Measurements from ENCODE around the gene ISCU. TPM values are rescaled to one million over a fixed set of nuclear protein-coding genes. Genes with fewer than 3 reads are reported as not detected.
"Not testable (repeated sequence)": the region's sequence is repeated elsewhere in the genome, so short reads cannot be mapped to it uniquely, and the experiment has no call there.

The ISCU gene
- total RNA-seq, 1 donor from 2014 or later, result 484 TPM

DNA sequence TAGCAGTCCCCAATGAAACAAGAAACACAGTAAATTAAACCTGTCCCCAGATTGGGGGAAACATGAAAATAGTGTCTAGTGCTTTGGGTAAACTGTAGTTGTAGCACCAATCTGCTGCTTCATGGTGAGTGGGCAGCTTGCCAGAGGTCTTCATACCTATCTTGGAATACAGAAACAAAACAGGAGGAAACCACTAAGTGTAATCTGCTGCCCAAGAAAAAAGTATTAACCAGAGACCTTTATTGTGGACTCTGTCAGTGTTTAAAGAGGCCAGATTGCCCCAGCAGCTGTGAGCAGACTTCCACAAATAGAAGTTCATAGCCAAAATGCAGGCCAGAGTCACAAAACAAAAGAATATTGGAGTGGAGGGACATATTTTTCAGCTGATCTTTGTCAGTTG lies 2.3 kb downstream of the ISCU start:
- ATAC-seq (ENCODE audit: poor library complexity), result no peak

GRCh38 chr12:108565146-108565545 lies 2.8 kb downstream of the ISCU start:
- no peak for DNase-seq
- no peak for ATAC-seq (ENCODE audit: poor library complexity)
- intact Hi-C loops (cut with DNase I), result loop anchor here (2.0 to 10.0 kb wide), 2 partner anchors 54 to 390 kb away; no protein-coding TSS in a partner anchor

More for the DNA sequence above, 2.3 kb downstream of the ISCU start:
- DNase-seq, result no peak
- intact Hi-C loops (cut with DNase I), result loop anchor here (2.0 to 10.0 kb wide), 4 partner anchors 54 to 528 kb away; partner anchors contain the start of gene ALKBH2

GRCh38 chr12:108565976-108566375 lies 3.6 kb downstream of the ISCU start:
- peak; percentile 10 for ATAC-seq (ENCODE audit: poor library complexity)
- intact Hi-C loops (cut with DNase I), result loop anchor here (2.0 to 10.0 kb wide), 2 partner anchors 53 to 389 kb away; no protein-coding TSS in a partner anchor
- peak; percentile 83 for DNase-seq

DNA sequence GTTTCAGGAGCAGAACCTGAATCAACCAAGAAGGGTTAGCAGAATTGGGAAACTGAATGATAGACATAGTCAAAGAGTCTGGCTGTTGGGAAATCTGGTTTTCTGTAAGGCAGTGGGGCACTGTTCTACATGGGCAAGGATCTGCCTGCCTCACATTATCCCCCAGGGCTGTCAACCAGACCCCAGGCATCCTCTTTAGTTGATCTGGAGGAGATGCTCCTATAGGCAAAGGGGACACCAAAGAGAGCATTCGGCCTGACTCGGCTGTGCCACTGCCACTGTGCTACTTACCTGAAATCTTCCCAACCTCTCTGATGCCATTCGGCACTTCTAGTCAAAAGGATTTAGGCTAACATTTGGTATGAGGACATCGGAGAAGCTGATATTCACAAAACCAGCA lies 4.1 kb downstream of the ISCU start:
- intact Hi-C loops (cut with DNase I), result loop anchor here (10.0 kb wide), 1 partner anchor 388 kb away; no protein-coding TSS in a partner anchor
- no peak for DNase-seq
- no peak for ATAC-seq (ENCODE audit: poor library complexity)

DNA sequence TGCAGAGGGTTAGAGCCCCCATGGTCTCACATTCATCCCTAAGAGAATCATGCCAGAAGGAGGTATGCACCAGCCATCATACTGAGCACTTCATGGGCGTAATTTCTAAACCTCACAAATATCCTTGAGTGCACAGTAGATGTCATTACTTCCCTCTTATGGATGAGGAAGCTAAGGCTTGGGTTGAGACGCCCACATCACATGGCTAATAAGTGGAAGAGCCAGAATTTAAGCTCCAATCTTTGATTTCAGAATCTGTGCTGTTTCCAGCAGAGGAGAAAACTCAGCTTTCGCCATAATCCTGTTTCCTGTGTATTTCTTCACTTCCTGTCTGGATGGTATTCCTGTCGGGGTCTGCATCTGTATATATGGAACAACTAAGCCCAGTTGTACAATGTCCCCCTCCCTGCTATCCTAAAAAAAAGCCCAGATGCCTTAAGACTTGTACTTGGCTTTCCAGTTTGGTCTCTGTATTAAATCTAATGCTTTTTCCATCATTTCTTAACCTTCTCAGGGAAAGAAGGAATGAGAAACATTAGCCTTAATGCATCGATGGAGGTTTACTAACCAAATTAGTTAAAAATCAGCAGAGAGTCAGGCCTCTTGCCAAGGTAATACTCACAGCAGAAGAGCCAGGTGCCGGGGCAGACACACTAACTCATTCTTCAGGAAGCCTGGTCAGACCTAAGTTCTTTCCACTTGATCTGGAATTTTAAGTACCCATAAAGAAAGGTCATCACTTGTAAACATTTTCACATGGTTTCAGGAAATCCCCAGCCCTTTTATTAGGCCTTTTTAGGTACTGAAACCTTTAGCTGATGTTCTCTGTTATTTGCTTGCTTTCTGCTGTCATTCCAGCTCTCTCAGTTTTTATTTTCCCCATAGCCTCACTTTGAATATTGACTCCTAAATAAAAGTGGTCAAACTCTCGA lies 5.3 kb downstream of the ISCU start:
- intact Hi-C loops (cut with DNase I), result loop anchor here (10.0 kb wide), 1 partner anchor 387 kb away; no protein-coding TSS in a partner anchor
- DNase-seq (no peak), ATAC-seq (ENCODE audit: poor library complexity) (no peak)

- intact Hi-C loops (cut with DNase I), result loop anchor here (10.0 kb wide), 1 partner anchor 386 kb away; no protein-coding TSS in a partner anchor
- DNase-seq, result no peak
These were observed 6.2 kb downstream of the ISCU start for GRCh38 chr12:108568338-108569154.

GRCh38 chr12:108570743-108571608 lies 8.6 kb downstream of the ISCU start:
- intact Hi-C loops (cut with DNase I), result no loop called here
- ATAC-seq (ENCODE audit: poor library complexity) (no peak), DNase-seq (no peak)

More at GRCh38 chr12:108568338-108569154, 6.2 kb downstream of the ISCU start:
- no peak for ATAC-seq (ENCODE audit: poor library complexity)

- DNase-seq (no peak), ATAC-seq (ENCODE audit: poor library complexity) (no peak)
- intact Hi-C loops (cut with DNase I), result no loop called here
These were observed 9.3 kb downstream of the ISCU start for GRCh38 chr12:108571609-108572165.

DNA sequence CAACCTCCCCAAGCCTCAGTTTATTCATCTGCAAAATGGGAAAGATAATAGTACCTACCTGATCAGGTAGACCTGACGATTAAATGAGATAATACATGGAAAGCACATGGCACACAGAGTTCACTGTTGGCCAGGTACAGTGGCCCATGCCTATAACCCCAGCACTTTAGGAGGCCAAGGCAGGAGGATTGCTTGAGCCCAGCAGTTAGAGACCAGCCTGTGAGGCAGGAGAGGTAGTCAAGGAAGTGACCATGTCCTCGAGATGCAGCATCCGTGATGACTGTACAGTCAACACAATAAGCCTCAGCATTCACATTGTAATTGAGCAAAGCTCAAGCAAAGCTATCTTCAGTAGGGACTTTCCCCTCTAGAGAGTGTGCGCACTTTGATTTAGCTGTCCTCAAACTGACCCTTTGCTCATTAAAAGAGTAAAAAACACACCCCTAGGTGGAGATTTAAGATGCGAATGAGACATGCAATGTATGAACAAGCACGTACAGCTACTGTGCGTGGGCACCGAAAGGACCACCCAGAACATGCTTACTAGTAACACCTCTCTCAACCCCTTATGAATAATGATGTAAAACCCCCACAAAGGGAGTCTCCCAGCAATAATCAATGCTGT lies 9.9 kb downstream of the ISCU start:
- intact Hi-C loops (cut with DNase I), result no loop called here
- ATAC-seq (ENCODE audit: poor library complexity), result no peak
- no peak for DNase-seq

- intact Hi-C loops (cut with DNase I), result no loop called here
- ATAC-seq (ENCODE audit: poor library complexity), result no peak
- no peak for DNase-seq
These were observed 10.9 kb downstream of the ISCU start for GRCh38 chr12:108573317-108573716.

GRCh38 chr12:108574276-108574675 lies 11.9 kb downstream of the ISCU start:
- ATAC-seq (ENCODE audit: poor library complexity); intact Hi-C loops (cut with DNase I); DNase-seq: not testable (repeated sequence)

DNA sequence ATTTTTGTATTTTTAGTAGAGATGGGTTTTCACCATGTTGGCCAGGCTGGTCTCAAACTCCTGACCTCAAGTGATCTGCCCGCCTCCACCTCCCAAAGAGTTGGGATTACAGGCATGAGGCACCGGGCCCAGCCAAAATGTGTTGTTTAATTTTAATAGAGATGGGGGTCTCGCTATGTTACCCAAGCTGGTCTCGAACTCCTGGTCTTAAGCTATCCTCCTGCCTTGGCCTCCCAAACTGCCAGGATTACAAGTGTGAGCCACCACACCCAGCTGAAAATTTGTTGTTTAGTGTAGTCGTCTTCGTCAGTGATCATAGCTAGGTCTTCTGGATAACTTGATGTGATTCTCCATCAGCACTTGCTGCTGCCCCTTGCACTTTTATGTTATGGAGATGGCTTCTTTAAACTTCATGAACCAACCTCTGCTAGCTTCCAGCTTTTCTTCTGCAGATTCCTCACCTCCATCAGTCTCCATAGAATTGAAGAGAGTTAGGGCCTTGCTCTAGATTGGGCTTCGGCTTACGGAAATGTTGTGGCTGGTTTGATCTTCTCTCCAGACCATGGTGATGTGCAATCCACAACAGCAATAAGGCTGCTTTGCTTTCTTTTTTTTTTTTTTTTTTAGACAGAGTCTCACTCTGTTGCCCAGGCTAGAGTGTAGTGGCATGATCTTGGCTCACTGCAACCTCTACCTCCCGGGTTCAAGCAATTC lies 13.0 kb downstream of the ISCU start:
- intact Hi-C loops (cut with DNase I), result no loop called here

DNA sequence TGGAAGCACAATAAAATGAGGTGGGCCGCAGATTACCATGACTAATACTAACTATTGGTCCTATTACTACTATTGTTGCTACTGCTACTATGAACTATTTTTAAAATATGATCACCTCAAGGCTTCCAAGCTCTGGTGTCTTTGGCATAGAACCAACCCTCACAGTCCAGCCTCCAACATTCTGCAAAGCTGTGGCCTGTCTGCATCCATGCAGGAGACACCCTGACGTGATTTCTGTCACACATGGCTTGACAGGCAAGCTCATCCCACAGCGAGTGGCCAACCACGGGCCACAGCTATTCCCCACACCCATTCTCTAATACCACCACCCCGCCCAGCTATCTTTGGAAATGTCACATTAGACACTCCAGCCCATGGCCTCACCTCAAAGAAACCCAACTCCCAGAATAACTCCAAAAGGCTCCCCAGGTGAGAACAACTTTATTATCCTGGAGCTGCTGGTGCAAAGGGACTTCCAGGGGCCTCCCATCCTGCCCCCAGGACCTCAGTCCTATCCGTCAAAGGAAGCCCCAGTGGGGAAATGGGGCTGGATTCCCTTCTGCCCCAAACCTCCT lies 14.4 kb downstream of the ISCU start:
- DNase-seq, result no peak
- intact Hi-C loops (cut with DNase I), result no loop called here
- ATAC-seq (ENCODE audit: poor library complexity), result peak; percentile 35

More for the DNA sequence above, 13.0 kb downstream of the ISCU start:
- ATAC-seq (ENCODE audit: poor library complexity) (no peak), DNase-seq (no peak)

- intact Hi-C loops (cut with DNase I), result no loop called here
- DNase-seq, result no peak
- no peak for ATAC-seq (ENCODE audit: poor library complexity)
These were observed 15.1 kb downstream of the ISCU start for GRCh38 chr12:108577458-108577857.

DNA sequence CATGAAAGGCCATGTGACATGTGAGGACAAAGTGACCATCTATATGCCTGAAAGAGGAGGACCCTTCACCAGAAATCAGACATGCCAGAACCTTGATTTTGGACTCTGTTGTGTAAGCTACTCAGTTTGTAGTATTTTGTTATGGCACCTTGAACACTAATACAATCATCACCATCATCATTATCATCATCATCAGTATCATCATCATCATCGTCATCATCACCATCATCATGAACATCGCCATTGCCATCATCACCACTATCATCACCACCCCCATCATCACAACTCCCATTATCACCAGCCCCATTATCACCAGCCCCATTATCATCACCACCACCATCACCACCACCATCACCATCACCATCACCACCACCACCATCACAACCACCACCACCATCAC lies 15.9 kb downstream of the ISCU start:
- ATAC-seq (ENCODE audit: poor library complexity) (no peak), DNase-seq (no peak)
- intact Hi-C loops (cut with DNase I), result no loop called here

DNA sequence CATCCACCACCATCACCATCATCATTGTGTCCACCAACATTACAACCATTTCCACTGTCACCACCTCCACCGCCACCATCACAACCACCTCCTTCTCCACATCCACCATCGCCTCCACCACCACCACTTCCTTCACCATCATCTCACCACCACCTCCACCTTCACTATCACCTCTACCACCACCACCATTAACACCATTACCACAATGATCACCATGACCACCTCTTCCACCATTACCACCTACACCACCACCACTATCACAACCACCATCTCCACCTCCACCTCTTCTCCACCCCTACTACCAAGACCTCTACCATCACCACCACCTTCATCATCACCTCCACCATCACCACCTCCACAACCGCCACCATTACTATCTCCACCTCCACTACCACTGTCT lies 16.4 kb downstream of the ISCU start:
- ATAC-seq (ENCODE audit: poor library complexity), result no peak
- no peak for DNase-seq
- intact Hi-C loops (cut with DNase I), result no loop called here

GRCh38 chr12:108580531-108580930 lies 18.1 kb downstream of the ISCU start:
- ATAC-seq (ENCODE audit: poor library complexity) (peak; percentile 18), DNase-seq (no peak)
- intact Hi-C loops (cut with DNase I), result no loop called here

Measured in Right ventricle myocardium superior (tissue), 1 donor.